ENCODE measurements around the gene KIAA1217.

- TF ChIP-seq REPIN1 (tag by site-specific recombination; IDR thresholded peaks at IDR 0.05; ENCODE audit: low read depth), result no peak
- no peak for TF ChIP-seq CTCF (tag by site-specific recombination; IDR thresholded peaks at IDR 0.05)
- TF ChIP-seq TCF7L2 (IDR thresholded peaks at IDR 0.05; ENCODE audit: borderline replicate concordance, low read depth, low read length), result no peak
- no peak for TF ChIP-seq ZNF121 (tag by site-specific recombination; IDR thresholded peaks at IDR 0.05)
- TF ChIP-seq ZNF274 (IDR thresholded peaks at IDR 0.05; ENCODE audit: low read length), result no peak
- TF ChIP-seq ZNF274 (tag by site-specific recombination; IDR thresholded peaks at IDR 0.05; ENCODE audit: borderline replicate concordance), result no peak
- no peak for TF ChIP-seq KLF9 (tag by site-specific recombination; IDR thresholded peaks at IDR 0.05; ENCODE audit: low read depth)
- no peak for TF ChIP-seq ZNF362 (tag by site-specific recombination; IDR thresholded peaks at IDR 0.05)
- no peak for TF ChIP-seq BCL11A (tag by site-specific recombination; IDR thresholded peaks at IDR 0.05; ENCODE audit: low read depth)
- no peak for TF ChIP-seq ZEB2 (tag by site-specific recombination; IDR thresholded peaks at IDR 0.05)
Observed at GRCh38 chr10:24479806-24480205, 270.9 kb downstream of the KIAA1217 start.
